Measurements from ENCODE around the gene SYNGR3.

GRCh38 chr16:2029350-2029749 is 39.6 kb downstream of the SYNGR3 start:
- TF ChIP-seq ZNF274 (IDR thresholded peaks at IDR 0.05; ENCODE audit: low read depth, low read length) (no peak), YY1 (IDR thresholded peaks at IDR 0.05; ENCODE audit: insufficient read depth, insufficient read length) (no peak)

All from NT2/D1 (cell line).